Urinary bladder (tissue), 4 donors: ENCODE results near the gene DPF1. TPM values are rescaled to one million over a fixed set of nuclear protein-coding genes. Genes with fewer than 3 reads are reported as not detected.
"Not testable (repeated sequence)": the region's sequence is repeated elsewhere in the genome, so short reads cannot be mapped to it uniquely, and the experiment has no call there.

ENCODE experiments used
- DNase-seq: peaks from one replicate; pipeline ENCODE4 v3.0.0-alpha.2; 2015; ENCODE audit errors: extremely low spot score
- H3K27ac ChIP-seq: one replicate; pipeline ENCODE4 v1.5.1; 2013; ENCODE audit warnings: low read depth, mild to moderate bottlenecking, moderate library complexity
- H3K36me3 ChIP-seq: one replicate; pipeline ENCODE4 v1.6.1; 2013; ENCODE audit warnings: mild to moderate bottlenecking, moderate library complexity; ENCODE audit not compliant: insufficient read depth
- H3K4me1 ChIP-seq: one replicate; pipeline ENCODE4 v1.6.1; 2013; ENCODE audit warnings: mild to moderate bottlenecking, moderate library complexity; ENCODE audit not compliant: insufficient read depth
- H3K4me3 ChIP-seq: one replicate; pipeline ENCODE4 v1.5.1; 2013; ENCODE audit warnings: low read depth, low read length
- WGBS: extraction: QIAGEN DNeasy Blood & Tissue Kit; methylation state at CpG from one replicate; pipeline ENCODE4 v1.1.7; 2013; 5-methylcytosine and 5-hydroxymethylcytosine counted together
- polyA plus RNA-seq: library from polyadenylated mRNA; stranded (reverse); fragments of 200-250 nt; gene quantifications from one replicate; pipeline ENCODE4 v1.2.3, GENCODE V29; 2013
- total RNA-seq: library from RNA; depleted of rRNA; stranded (reverse); fragments of >200 nt; gene quantifications from one replicate; pipeline ENCODE4 v1.2.3, GENCODE V29; 2014
- donor health status: healthy with polysubstance abuse.
- donor health status: healthy.

The DPF1 gene
- total and polyA plus RNA-seq, 2 donors: 0.24 to 1.1 TPM

DNA sequence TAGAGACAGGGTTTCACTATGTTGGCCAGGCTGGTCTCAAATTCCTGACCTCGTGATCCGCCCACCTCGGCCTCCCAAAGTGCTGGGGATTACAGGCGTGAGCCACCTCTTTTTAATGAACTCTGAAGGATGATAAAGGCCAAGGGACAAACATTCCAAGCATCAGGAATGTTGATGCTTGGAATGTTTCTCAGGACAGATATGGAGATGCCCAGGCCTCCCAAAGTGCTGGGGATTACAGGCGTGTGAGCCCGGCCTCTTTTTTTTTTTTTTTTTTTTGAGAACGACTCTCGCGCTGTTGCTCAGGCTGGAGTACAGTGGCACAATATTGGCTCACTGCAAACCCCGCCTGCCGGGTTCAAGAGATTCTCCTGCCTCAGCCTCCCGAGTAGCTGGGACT is 37.9 kb upstream of the DPF1 start:
- not testable (repeated sequence) for H3K27ac ChIP-seq, H3K4me3 ChIP-seq, H3K36me3 ChIP-seq, DNase-seq, H3K4me1 ChIP-seq
- 87% methylated on average over 12 of the region's 12 CpGs for WGBS

DNA sequence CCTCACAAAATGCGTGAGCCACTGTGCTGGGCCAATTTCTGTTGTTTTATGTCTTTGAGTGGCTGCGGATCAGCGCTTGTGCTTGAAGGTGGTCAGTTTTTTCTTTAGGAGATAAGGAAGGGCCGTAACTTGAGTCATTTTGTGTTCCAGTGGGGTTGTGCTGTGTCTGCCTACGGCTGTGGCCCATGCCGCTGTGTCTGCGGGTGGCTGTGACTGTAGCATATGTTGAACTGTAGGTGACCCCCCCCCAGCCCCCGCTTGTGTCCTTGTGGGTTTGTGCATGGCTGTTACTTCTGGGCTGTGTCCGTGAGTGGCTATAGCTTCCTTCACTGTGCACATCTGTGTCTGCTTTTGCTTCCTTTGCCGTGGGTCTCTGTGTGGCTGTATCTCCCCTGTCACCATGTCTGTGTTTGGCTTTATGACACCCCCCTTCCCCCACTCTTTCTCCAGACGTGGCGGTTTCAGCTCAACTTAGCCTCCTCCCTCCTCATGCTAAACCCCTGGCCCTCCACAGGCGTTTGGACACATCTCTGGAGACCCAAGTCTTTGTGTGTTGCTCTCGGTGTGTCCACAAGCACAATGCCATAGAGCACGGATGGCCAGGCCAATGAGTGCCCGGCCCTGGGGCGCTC is 31.5 kb upstream of the DPF1 start:
- H3K4me1 ChIP-seq: no peaks in the 10 kb centered on the region
- WGBS: 24% methylated on average over 17 of the region's 17 CpGs

GRCh38 chr19:38253788-38254187 is 29.8 kb upstream of the DPF1 start:
- DNase-seq: no peak
- Histone ChIP-seq H3K4me3 (no peak overlapping the region), H3K27ac (peak overlapping the region; percentile 73), H3K4me1 (no peaks in the 10 kb centered on the region), H3K36me3 (no peaks in the 10 kb centered on the region)
- WGBS: 55% methylated on average over 5 of the region's 5 CpGs

More for the DNA sequence above, 31.5 kb upstream of the DPF1 start:
- H3K36me3 ChIP-seq: no peaks in the 10 kb centered on the region
- peak overlapping the region; percentile 41 for H3K4me3 ChIP-seq
- no peak for DNase-seq
- no peak overlapping the region for H3K27ac ChIP-seq

DNA sequence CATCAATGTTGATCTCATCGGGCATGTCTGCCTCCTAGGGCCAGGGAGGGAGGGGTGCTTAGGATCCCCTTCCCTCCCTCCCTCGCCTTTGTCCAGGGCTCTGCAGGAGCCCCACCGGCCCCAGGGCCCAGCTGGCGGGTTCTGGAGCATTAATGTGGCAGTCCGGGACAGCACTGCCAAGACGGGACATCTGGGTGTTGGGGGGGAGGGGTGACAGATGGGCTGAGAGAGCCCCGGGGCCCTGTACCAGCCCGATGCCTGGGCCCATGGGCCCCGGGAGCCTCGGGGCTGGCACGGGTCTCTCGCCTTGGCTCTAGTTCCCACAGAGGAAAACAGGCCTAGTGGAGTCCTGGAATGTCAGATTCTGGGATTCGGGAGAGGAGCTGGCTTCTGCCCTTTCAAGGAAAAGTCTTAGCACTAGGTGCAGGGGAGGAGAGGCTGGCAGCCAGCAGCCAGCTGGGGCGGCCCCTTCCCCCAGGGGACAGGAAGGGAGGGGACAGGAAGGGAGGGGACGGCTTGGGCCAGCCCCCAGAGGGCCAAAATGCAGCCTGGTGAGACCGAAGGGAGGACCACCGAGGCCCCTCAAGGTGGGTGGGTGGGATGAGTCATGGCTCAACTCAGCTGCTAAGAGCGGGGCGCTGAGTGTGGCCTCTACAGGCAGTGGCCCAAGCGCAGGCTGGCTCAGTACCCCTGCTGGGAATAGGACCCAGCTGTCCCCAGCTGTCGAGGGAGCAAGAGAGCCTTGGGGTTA is 29.1 kb upstream of the DPF1 start:
- WGBS: 13% methylated on average over 21 of the region's 21 CpGs
- no peak for DNase-seq
- H3K36me3 ChIP-seq: no peaks in the 10 kb centered on the region
- peak overlapping the region; percentile 15 for H3K4me3 ChIP-seq
- H3K4me1 ChIP-seq: no peaks in the 10 kb centered on the region
- peak overlapping the region; percentile 73 for H3K27ac ChIP-seq

DNA sequence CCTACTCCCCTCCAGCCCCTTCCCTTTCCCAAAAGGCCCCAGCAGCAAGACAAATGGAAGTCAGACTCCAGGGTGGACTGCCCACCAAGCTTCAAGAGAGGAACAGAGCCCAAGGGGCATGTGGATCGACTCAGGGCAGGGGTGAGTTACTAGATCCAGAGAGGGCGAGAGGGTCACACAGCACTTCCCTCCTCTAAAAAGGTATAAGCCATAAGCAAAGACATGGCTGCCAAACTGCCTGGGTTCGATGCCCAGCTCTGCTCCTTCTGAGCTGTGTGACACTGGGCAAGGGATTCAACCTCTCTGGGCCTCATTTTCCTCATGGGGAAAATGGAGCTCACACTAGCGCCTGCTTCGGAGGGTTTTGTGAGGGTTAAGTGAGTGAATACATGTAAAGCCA is 28.4 kb upstream of the DPF1 start:
- 64% methylated on average over 5 of the region's 5 CpGs for WGBS
- H3K27ac ChIP-seq: peak overlapping the region; percentile 73
- H3K4me3 ChIP-seq: peak overlapping the region; percentile 15
- H3K4me1 ChIP-seq: no peaks in the 10 kb centered on the region
- no peak for DNase-seq
- H3K36me3 ChIP-seq: no peaks in the 10 kb centered on the region

DNA sequence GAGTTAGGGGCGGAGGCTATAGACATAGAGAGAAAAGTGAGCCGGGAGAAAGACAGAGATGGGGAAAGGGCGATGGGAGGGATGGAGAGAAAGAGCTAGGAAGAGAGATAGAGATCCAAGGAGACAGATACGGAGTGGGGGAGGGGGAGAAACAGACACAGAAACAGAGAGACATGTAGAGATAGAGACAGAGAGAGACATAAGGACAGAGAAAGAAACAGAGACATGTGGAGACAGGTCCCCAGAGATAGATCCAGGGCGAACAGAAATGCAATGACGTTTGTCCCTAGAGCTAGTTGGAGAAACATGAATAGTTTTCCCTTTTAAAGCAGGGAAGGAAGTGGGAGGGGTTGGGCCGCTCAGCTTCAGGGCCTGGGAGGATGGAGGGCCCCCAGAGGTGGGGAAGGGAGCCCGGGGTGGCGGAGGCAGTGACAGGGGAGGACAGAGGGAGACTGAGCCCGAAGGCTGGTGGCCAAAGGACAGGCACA is 27.6 kb upstream of the DPF1 start:
- Histone ChIP-seq H3K4me3 (peak overlapping the region; percentile 16), H3K4me1 (no peaks in the 10 kb centered on the region), H3K27ac (peak overlapping the region; percentile 76), H3K36me3 (no peaks in the 10 kb centered on the region)
- no peak for DNase-seq
- 6% methylated on average over 10 of the region's 10 CpGs for WGBS

- Histone ChIP-seq H3K36me3 (no peaks in the 10 kb centered on the region), H3K4me3 (no peak overlapping the region), H3K27ac (peak overlapping the region; percentile 74), H3K4me1 (no peaks in the 10 kb centered on the region)
- 21% methylated on average over 18 of the region's 18 CpGs for WGBS
- no peak for DNase-seq
Measured at GRCh38 chr19:38250821-38251563, 27.0 kb upstream of the DPF1 start.

DNA sequence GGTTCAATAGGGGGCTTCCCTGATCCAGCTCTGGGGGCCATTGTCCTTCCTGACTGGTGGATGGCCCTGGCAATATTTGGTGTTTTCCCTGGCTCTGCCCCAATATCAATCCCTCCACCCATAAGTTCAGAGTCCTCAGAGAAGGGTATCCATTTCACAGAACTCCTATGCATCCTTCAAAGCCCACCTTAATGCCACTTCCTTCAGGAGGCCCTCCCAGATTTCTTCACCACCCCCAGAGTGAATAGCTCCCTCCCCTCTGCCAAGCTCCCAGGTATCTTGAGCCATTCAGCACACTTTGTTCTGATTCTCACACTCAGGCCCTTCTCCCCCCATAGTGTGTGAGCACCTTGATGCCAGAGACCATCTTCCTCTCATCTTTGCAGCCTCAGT is 26.4 kb upstream of the DPF1 start:
- H3K4me3 ChIP-seq: no peak overlapping the region
- no peak for DNase-seq
- H3K4me1 ChIP-seq: no peaks in the 10 kb centered on the region
- no peaks in the 10 kb centered on the region for H3K36me3 ChIP-seq
- no peak overlapping the region for H3K27ac ChIP-seq

DNA sequence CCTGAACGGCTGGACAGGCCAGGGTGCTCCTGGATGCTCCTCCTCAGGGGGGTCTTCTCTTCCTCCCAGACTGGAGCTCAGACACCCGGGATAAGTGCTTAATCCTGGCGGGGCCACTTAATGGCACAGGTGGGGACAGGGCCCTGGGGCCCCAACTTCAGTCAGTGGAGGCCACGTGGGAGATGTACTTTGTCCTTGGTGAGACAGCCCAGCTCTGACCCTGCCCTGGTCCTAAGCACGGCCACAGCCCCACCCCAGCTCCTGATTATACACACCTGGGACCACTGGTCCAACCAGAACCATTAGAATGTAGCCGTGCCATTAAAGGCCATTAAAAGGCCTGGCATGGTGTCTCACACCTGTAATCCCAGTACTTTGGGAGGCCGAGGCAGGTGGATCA is 24.4 kb upstream of the DPF1 start:
- Histone ChIP-seq H3K4me3 (no peak overlapping the region), H3K36me3 (no peaks in the 10 kb centered on the region), H3K4me1 (no peaks in the 10 kb centered on the region), H3K27ac (no peak overlapping the region)
- WGBS: 85% methylated on average over 7 of the region's 7 CpGs
- no peak for DNase-seq

DNA sequence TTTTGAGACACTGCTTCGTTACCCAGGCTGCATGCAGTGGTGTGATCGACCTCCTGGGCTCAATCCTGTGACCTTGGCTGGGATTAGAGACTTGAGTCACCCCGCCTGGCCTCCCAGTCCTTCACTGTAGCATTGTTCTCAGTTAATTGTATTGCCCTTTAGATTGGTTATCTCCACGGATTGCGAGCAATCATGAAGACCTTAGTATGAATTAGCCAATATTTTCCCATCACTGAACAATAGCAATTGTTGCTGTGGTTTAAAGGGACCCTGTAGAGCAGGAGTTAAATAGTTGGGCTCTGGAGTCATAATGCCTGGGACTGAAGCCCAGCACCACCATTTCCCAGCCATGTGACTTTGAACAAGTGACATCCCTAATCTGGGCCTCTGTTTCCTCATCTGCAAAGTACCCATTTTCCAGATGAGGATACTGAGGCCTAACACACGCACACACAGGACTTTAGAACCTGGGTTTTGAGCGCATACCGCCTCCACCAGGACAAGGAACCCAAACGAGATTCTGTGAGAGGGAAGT is 23.8 kb upstream of the DPF1 start:
- no peak for DNase-seq

DNA sequence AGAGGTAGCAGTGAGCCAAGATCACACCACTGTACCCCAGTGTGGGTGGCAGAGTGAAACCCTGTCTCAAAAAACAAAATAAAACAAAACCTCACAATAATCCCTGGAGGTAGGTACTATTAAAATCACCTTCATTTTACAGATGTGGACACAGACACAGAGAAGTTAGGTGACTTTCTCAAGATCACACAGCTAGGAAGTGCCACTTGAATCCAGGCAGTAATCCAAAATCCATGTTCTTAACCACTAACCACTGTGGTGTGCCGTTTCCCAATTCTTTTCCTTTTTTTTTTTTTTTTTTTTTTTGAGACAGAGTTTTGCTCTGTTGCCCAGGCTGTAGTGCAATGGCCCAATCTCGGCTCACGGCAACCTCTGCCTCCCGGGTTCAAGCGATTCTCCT is 23.1 kb upstream of the DPF1 start:
- Histone ChIP-seq H3K36me3 (no peaks in the 10 kb centered on the region), H3K4me3 (no peak overlapping the region), H3K27ac (no peak overlapping the region), H3K4me1 (no peaks in the 10 kb centered on the region)
- DNase-seq: no peak
- WGBS: 67% methylated on average over 5 of the region's 5 CpGs

More for the DNA sequence above, 23.8 kb upstream of the DPF1 start:
- no peaks in the 10 kb centered on the region for H3K36me3 ChIP-seq
- H3K4me3 ChIP-seq: no peak overlapping the region
- H3K27ac ChIP-seq: no peak overlapping the region
- H3K4me1 ChIP-seq: no peaks in the 10 kb centered on the region
- 60% methylated on average over 9 of the region's 9 CpGs for WGBS

DNA sequence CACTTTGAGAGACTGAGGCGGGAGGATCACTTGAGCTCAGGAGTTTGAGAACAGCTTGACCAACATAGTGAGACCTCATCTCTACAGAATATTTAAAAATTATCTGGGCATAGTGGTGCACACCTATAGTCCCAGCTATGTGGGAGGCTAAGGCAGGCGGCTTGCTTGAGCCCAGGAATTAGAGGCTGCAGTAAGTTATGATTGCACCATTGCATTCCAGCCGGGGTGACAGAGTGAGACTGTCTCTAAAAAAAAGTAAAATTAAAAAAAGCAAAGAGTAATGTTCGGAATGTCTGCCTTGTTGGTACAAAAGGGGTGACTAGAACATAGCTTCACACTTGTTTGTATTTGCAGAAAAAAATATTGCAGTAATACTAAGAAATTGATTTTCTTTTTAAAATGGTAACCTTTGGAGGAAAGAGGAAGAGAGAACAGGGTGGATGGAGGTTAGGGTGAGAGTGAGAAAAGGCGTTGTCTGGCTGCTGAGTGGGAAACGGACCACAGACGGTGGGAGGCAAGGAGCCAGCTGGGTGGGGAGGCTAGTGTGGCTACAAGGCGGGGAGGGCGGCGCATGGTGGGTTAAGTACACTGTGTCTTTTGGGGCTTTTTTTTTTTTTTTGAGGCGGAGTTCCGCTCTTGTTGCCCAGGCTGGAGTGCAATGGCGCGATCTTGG is 21.9 kb upstream of the DPF1 start:
- Histone ChIP-seq H3K36me3 (no peaks in the 10 kb centered on the region), H3K4me1 (no peaks in the 10 kb centered on the region), H3K4me3 (no peak overlapping the region), H3K27ac (no peak overlapping the region)
- 40% methylated on average over 14 of the region's 14 CpGs for WGBS
- no peak for DNase-seq

- WGBS: 71% methylated on average over 15 of the region's 15 CpGs
- no peaks in the 10 kb centered on the region for H3K36me3 ChIP-seq
- DNase-seq: no peak
- no peak overlapping the region for H3K4me3 ChIP-seq
- H3K4me1 ChIP-seq: no peaks in the 10 kb centered on the region
- no peak overlapping the region for H3K27ac ChIP-seq
Measured at GRCh38 chr19:38243279-38243673, 19.3 kb upstream of the DPF1 start.
